MM.1S (cell line): ENCODE data around the gene SMCO4.
"Not testable (repeated sequence)": the region's sequence is repeated elsewhere in the genome, so short reads cannot be mapped to it uniquely, and the experiment has no call there.

Experiments used
- DNase-seq: peaks from one replicate; pipeline ENCODE4 v3.0.0-alpha.2; 2015
- H2AFZ ChIP-seq: fragments of 300-600 bp; sonication (generic); 2 replicates; pipeline ENCODE4 v1.6.0; 2016; ENCODE audit warnings: antibody characterized with exemption, low read length
- H3F3A ChIP-seq: fragments of 300-600 bp; sonication (generic); 2 replicates; pipeline ENCODE4 v1.6.1; 2016; ENCODE audit warnings: mild to moderate bottlenecking, antibody characterized with exemption, low read length, moderate library complexity, mixed read lengths; ENCODE audit not compliant: insufficient read depth
- H3K27ac ChIP-seq: fragments of 300-600 bp; sonication (generic); 2 replicates; pipeline ENCODE4 v1.5.1; 2016; ENCODE audit warnings: mild to moderate bottlenecking, low read length
- H3K27me3 ChIP-seq: fragments of 300-600 bp; sonication (generic); replicated peaks from 2 replicates; pipeline ENCODE4 v1.6.0; 2016; ENCODE audit warnings: low read length; ENCODE audit not compliant: insufficient read depth
- H3K36me3 ChIP-seq: fragments of 300-600 bp; sonication (generic); replicated peaks from 2 replicates; pipeline ENCODE4 v1.6.1; 2016; ENCODE audit warnings: mild to moderate bottlenecking, low read length, mixed read lengths; ENCODE audit not compliant: insufficient read depth
- H3K4me1 ChIP-seq: fragments of 300-600 bp; sonication (generic); 2 replicates; pipeline ENCODE4 v1.6.1; 2016; ENCODE audit warnings: low read length, mixed read lengths
- H3K4me2 ChIP-seq: fragments of 300-600 bp; sonication (generic); 2 replicates; pipeline ENCODE4 v1.6.0; 2016; ENCODE audit warnings: low read depth, low read length
- H3K4me3 ChIP-seq: fragments of 300-600 bp; sonication (generic); 2 replicates; pipeline ENCODE4 v1.5.1; 2016; ENCODE audit warnings: low read length, mixed read lengths
- H3K79me2 ChIP-seq: fragments of 300-600 bp; sonication (generic); 2 replicates; pipeline ENCODE4 v1.6.1; 2016; ENCODE audit warnings: mixed run types, low read length, mixed read lengths
- H3K9ac ChIP-seq: fragments of 300-600 bp; sonication (generic); 2 replicates; pipeline ENCODE4 v1.6.1; 2016; ENCODE audit warnings: low read length, mixed read lengths
- H3K9me2 ChIP-seq: fragments of 300-600 bp; sonication (generic); replicated peaks from 2 replicates; pipeline ENCODE4 v1.6.1; 2016; ENCODE audit warnings: mild to moderate bottlenecking, low read length, mixed read lengths; ENCODE audit not compliant: insufficient read depth
- H3K9me3 ChIP-seq: fragments of 300-600 bp; sonication (generic); replicated peaks from 2 replicates; pipeline ENCODE4 v1.6.1; 2016; ENCODE audit warnings: mild to moderate bottlenecking, low read length, mixed read lengths; ENCODE audit not compliant: insufficient read depth
- H4K20me1 ChIP-seq: fragments of 300-600 bp; sonication (generic); 2 replicates; pipeline ENCODE4 v1.6.1; 2016; ENCODE audit warnings: mild to moderate bottlenecking, low read length, moderate library complexity, mixed read lengths; ENCODE audit not compliant: insufficient read depth
- EZH2 ChIP-seq: fragments of 300-600 bp; sonication (generic); optimal IDR thresholded peaks from 2 replicates; pipeline ENCODE3; 2017; ENCODE audit warnings: low read depth, mild to moderate bottlenecking, antibody characterized with exemption, low read length, mixed read lengths
- EZH2phosphoT487 ChIP-seq: fragments of 300-600 bp; sonication (generic); IDR thresholded peaks from 2 replicates; pipeline ENCODE4 v1.6.1; 2018; ENCODE audit warnings: antibody characterized with exemption, low read length
- TF ChIP-seq, protein P1 (sequence below): fragments of 300-600 bp; sonication (generic); IDR thresholded peaks from 2 replicates; pipeline ENCODE4 v1.5.1; 2016; ENCODE audit warnings: antibody characterized with exemption, low read length, mixed read lengths

The SMCO4 gene

DNA sequence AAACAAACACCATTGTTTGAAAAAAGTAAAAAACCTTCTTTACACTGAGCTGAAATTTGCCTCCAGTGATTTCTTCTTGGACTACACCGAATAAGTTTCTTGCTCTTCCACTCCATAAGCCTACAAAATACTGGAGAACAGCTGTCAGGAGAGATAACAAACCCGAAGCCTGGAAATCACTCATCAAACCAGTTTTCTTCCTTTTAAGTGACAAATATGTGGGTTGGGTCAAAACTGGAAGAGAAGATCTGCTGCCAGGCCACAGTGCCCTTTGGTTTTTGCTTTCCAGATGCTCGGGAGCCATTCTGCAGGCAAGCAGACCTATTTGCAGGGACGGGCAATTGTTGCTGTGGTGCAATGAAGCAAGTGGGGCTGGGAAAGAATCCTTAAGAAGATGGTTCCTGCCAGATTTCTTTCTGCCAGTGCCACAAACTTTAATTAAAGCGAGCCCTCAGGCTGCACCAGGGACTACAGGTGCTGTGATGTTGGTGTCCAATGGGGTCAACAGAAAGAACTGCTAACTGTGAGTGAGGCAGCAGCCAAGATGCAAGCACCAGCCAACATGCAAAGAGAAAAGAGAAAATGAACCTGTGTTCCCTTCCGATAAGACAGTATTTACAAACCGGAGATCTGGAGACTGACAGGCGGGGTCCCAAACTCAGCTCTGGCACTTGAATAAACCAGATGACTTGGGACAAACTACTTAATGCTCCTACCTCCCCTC is 44.8 kb upstream of the SMCO4 start:
- Histone ChIP-seq H3K79me2 (no peaks in the 10 kb centered on the region), H3F3A (no peaks in the 10 kb centered on the region), H3K36me3 (no peaks in the 10 kb centered on the region), H3K9ac (no peak overlapping the region), H4K20me1 (no peaks in the 10 kb centered on the region), H3K9me3 (no peaks in the 10 kb centered on the region), H3K9me2 (no peaks in the 10 kb centered on the region), H3K4me2 (no peak overlapping the region), H3K4me3 (no peak overlapping the region), H3K27me3 (no peaks in the 10 kb centered on the region), H3K27ac (no peak overlapping the region), H3K4me1 (no peaks in the 10 kb centered on the region), H2AFZ (no peak overlapping the region)
- DNase-seq, result no peak
- TF ChIP-seq EZH2 (no peak), EZH2phosphoT487 (no peak)

DNA sequence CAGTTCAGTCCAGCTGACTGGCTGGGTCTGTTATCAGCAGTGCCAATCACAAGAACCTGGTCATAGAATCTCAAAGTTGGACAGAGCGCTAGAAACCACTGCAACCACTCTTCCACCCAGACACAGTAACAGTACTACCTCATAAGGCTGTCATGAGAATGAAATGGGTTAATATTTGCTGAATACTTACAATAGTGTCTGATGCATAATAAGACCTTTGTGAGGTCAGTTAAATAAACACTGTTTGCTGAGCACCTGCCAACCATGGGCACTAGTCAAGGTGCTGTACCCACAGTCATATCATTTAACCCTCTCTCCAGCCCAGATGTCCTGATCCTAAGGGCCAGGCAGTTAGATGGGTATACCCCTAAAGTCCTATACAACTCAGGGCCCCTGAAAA is 44.2 kb upstream of the SMCO4 start:
- H4K20me1 ChIP-seq, H3K9me2 ChIP-seq, H3K27ac ChIP-seq, H3K4me2 ChIP-seq, H3F3A ChIP-seq, H3K27me3 ChIP-seq, H2AFZ ChIP-seq, H3K9me3 ChIP-seq, H3K36me3 ChIP-seq, H3K4me1 ChIP-seq, H3K4me3 ChIP-seq, DNase-seq, H3K9ac ChIP-seq, H3K79me2 ChIP-seq: not testable (repeated sequence)

DNA sequence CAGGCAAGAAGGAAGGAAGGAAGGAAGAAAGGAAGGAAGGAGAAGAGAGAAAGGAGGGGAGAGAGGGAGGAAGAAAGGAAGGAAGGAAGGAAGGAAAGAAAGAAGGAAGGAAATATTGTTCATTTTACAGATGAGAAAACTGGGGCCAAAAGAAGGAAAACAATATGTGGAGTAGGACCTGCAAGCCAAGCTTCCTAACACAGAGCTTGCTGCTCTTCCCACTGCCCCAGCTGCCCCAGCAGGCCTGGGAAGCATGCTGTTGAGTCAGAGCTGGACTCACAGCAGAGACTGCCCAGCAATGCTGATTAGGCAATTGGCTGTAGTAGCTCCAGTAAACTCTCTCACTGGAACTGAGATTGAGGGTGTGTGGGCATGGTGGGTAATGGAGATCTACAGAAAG is 42.6 kb upstream of the SMCO4 start:
- Histone ChIP-seq H3K27me3 (no peaks in the 10 kb centered on the region), H3F3A (no peaks in the 10 kb centered on the region), H3K4me1 (no peaks in the 10 kb centered on the region), H3K79me2 (no peaks in the 10 kb centered on the region), H3K9me2 (no peaks in the 10 kb centered on the region), H3K9me3 (no peaks in the 10 kb centered on the region), H3K36me3 (no peaks in the 10 kb centered on the region), H3K27ac (no peak overlapping the region), H3K4me3 (no peak overlapping the region), H2AFZ (no peak overlapping the region), H4K20me1 (no peaks in the 10 kb centered on the region), H3K9ac (no peak overlapping the region), H3K4me2 (no peak overlapping the region)
- no peak for DNase-seq
- no peak for TF ChIP-seq EZH2phosphoT487
- TF ChIP-seq, protein P1, sequence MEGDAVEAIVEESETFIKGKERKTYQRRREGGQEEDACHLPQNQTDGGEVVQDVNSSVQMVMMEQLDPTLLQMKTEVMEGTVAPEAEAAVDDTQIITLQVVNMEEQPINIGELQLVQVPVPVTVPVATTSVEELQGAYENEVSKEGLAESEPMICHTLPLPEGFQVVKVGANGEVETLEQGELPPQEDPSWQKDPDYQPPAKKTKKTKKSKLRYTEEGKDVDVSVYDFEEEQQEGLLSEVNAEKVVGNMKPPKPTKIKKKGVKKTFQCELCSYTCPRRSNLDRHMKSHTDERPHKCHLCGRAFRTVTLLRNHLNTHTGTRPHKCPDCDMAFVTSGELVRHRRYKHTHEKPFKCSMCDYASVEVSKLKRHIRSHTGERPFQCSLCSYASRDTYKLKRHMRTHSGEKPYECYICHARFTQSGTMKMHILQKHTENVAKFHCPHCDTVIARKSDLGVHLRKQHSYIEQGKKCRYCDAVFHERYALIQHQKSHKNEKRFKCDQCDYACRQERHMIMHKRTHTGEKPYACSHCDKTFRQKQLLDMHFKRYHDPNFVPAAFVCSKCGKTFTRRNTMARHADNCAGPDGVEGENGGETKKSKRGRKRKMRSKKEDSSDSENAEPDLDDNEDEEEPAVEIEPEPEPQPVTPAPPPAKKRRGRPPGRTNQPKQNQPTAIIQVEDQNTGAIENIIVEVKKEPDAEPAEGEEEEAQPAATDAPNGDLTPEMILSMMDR, result no peak
- TF ChIP-seq EZH2, result no peak

DNA sequence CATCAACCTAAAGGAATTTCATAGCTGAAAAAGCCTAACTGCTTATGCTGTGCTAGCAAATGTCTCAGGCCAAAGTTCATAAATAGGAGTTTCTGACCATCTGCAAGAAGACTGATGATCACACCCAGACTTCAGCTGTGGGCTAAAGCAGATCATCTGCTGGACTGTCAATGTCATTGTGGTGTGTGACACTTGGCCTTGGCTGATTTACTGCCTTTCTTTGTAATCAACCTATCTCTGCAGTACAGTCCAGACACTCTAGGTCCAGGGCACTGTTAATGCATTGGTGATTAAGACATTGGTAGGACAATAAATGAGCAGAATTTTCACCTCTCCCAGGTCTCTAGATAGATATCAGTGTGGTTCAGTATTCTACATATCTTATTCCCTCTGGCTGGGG is 40.3 kb upstream of the SMCO4 start:
- Histone ChIP-seq H3K27ac (no peak overlapping the region), H3K79me2 (no peaks in the 10 kb centered on the region), H2AFZ (no peak overlapping the region), H3F3A (no peaks in the 10 kb centered on the region), H3K4me2 (no peak overlapping the region), H3K4me1 (no peaks in the 10 kb centered on the region), H3K9ac (no peak overlapping the region), H3K36me3 (no peaks in the 10 kb centered on the region), H4K20me1 (no peaks in the 10 kb centered on the region), H3K27me3 (no peaks in the 10 kb centered on the region), H3K9me2 (no peaks in the 10 kb centered on the region), H3K9me3 (no peaks in the 10 kb centered on the region), H3K4me3 (no peak overlapping the region)
- no peak for TF ChIP-seq EZH2phosphoT487
- TF ChIP-seq, protein P1, result no peak
- DNase-seq, result no peak
